Body of pancreas (tissue), 4 donors: ENCODE measurements around the gene USP34. TPM values are rescaled to one million over a fixed set of nuclear protein-coding genes. Genes with fewer than 3 reads are reported as not detected.

Source experiments
- ATAC-seq: fragments of 150-250 bp; one replicate; pipeline ENCODE4 v1.9.1; 2016
- DNase-seq, 4 donors: peaks; one replicate each; pipeline ENCODE4 v3.0.0-alpha.2; 2019
- H3K27ac ChIP-seq, 4 donors: fragments of 200-600 bp; sonication (generic); 1 replicate in 3 of 4; 2 replicates in 1 of 4; pipeline versions ENCODE4 v1.5.1 to v1.6.1; 2016 to 2019; ENCODE audit warnings: mild to moderate bottlenecking in 1 of 4, mixed read lengths in 1 of 4, moderate library complexity in 1 of 4
- H3K27me3 ChIP-seq, 2 donors: fragments of 200-600 bp; sonication (generic); one replicate each; pipeline ENCODE4 v1.6.0; 2016; ENCODE audit warnings: mild to moderate bottlenecking in 1 of 2
- H3K36me3 ChIP-seq, 2 donors: fragments of 200-600 bp; sonication (generic); replicated peaks in 1 of 2; 2 replicates each; pipeline ENCODE4 v1.5.1; 2016; ENCODE audit warnings: low read depth in 2 of 2; ENCODE audit not compliant: insufficient read depth in 1 of 2
- H3K4me1 ChIP-seq: fragments of 200-600 bp; sonication (generic); one replicate; pipeline ENCODE4 v1.6.0; 2016
- H3K4me3 ChIP-seq, 2 donors: fragments of 200-600 bp; sonication (generic); 1 replicate in 1 of 2; 2 replicates in 1 of 2; pipeline ENCODE4 v1.5.1; 2016 to 2019
- H3K9me3 ChIP-seq, 3 donors: fragments of 200-600 bp; sonication (generic); 1 replicate in 2 of 3; 2 replicates in 1 of 3; pipeline ENCODE4 v1.5.1; 2016
- POLR2A ChIP-seq, 3 donors: fragments of 450-650 bp; IDR thresholded peaks; one replicate each; pipeline ENCODE4 v1.6.1; 2016; ENCODE audit warnings: antibody characterized with exemption in 3 of 3, mild to moderate bottlenecking in 2 of 3
- WGBS, 2 donors: methylation state at CpG; one replicate each; pipeline ENCODE4 v1.1.5; 2017; 5-methylcytosine and 5-hydroxymethylcytosine counted together
- intact Hi-C: fragments of 100-400 bp; cut with DNase I; formaldehyde crosslinking; loops from one replicate; pipeline ENCODE4 v1.15.1; 2023
- total RNA-seq, 2 donors: library from RNA; depleted of rRNA; stranded (reverse); fragments of >200 nt; gene quantifications; one replicate each; pipeline ENCODE4 v1.1.0, GENCODE V29; 2016
- TF ChIP-seq, protein P1 (sequence below), 7 experiments: fragments of 450-650 bp in 4 of 7; fragments of 200-600 bp in 3 of 7; sonication (generic) in 3 of 7; IDR thresholded peaks; one replicate each; pipeline ENCODE4 v1.5.1; 2016 to 2019; ENCODE audit warnings: antibody characterized with exemption in 7 of 7

Gene USP34
- total RNA-seq, 2 donors from 2014 or later, result 87.0 to 96.5 TPM

DNA sequence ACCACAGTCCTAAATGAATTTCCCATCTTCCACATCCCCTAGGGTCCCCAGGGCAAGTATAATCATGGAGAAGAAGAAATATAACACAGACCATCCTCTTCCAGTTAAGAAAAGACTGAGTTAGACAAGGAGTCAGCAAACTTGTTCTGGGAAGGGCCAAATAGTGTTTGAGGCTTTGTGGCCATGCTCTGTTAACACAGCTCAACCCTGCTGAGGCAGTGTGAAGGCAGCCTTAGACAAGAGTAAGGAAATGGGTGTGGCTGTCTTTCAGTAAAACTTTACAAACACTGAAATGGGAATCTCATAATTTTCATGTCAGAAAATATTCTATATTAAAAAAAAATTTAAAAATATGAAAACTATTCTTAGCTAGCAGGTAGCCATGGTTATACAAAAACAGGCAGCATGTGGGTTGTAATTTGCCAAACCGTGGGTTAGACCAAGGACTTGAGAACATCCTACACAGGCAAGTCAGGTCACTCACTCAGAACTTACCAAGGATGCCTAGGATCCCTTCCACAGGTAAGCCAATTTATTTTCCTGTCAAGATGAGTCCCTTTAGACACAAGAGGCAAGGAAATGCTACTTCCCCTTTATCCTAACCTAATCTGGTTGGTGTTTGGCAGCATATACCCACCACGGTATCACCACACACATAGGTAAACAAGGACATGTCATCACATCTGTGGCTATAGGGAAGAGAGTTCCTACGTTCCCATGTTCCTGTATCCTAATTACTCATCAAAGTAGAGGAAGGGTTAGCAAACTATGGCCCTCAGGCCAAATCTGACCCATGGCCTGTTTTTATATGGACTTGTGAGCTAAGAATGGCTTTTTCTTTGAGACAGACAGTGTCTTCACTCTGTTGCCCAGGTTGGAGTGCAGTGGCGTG is 277.0 kb downstream of the USP34 start:
- no peak overlapping the region for H3K27ac ChIP-seq
- no peaks in the 10 kb centered on the region for H3K36me3 ChIP-seq
- intact Hi-C loops, result no loop called here
- ATAC-seq, result no peak
- H3K27me3 ChIP-seq, result no peaks in the 10 kb centered on the region
- H3K4me3 ChIP-seq, result no peak overlapping the region
- WGBS, 2 donors, result 61 to 67% methylated on average over 4 of the region's 4 CpGs
- TF ChIP-seq, protein P1, sequence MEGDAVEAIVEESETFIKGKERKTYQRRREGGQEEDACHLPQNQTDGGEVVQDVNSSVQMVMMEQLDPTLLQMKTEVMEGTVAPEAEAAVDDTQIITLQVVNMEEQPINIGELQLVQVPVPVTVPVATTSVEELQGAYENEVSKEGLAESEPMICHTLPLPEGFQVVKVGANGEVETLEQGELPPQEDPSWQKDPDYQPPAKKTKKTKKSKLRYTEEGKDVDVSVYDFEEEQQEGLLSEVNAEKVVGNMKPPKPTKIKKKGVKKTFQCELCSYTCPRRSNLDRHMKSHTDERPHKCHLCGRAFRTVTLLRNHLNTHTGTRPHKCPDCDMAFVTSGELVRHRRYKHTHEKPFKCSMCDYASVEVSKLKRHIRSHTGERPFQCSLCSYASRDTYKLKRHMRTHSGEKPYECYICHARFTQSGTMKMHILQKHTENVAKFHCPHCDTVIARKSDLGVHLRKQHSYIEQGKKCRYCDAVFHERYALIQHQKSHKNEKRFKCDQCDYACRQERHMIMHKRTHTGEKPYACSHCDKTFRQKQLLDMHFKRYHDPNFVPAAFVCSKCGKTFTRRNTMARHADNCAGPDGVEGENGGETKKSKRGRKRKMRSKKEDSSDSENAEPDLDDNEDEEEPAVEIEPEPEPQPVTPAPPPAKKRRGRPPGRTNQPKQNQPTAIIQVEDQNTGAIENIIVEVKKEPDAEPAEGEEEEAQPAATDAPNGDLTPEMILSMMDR (IDR thresholded peaks at IDR 0.05), result no peak
- no peak for TF ChIP-seq POLR2A (IDR thresholded peaks at IDR 0.05)
- H3K9me3 ChIP-seq, result no peaks in the 10 kb centered on the region
- H3K4me1 ChIP-seq, result no peaks in the 10 kb centered on the region
- no peak for DNase-seq

DNA sequence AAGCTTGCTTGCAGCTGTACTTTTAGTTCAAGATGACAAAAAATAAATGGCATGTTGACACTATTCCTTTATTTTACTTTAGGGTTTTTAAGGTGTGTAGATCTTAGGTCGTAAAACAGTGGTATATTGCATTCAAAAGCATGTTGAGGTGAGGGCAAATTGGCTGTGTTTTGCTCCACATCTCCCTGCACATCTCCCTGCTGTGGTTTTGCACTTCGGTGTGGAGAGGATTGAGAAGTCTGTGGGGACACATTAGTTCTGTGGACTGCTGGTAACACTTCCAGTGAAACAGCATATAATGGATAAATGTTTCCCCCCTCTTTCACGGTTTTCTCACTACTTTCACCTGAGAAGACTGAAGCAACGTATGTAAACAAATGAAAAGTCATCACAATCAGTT is 283.8 kb downstream of the USP34 start:
- Histone ChIP-seq H3K4me1 (peaks cover 4% of the 10 kb centered on the region), H3K4me3 (no peak overlapping the region), H3K36me3 (peaks cover 0 to 31% of the 10 kb centered on the region in 2 donors), H3K27ac (no peak overlapping the region), H3K27me3 (no peaks in the 10 kb centered on the region), H3K9me3 (no peaks in the 10 kb centered on the region)
- ATAC-seq, result no peak
- intact Hi-C loops, result no loop called here
- WGBS, 2 donors, result 65 to 71% methylated on average over 4 of the region's 4 CpGs
- TF ChIP-seq, protein P1 (IDR thresholded peaks at IDR 0.05), result no peak
- TF ChIP-seq POLR2A (IDR thresholded peaks at IDR 0.05), result no peak
- no peak for DNase-seq

DNA sequence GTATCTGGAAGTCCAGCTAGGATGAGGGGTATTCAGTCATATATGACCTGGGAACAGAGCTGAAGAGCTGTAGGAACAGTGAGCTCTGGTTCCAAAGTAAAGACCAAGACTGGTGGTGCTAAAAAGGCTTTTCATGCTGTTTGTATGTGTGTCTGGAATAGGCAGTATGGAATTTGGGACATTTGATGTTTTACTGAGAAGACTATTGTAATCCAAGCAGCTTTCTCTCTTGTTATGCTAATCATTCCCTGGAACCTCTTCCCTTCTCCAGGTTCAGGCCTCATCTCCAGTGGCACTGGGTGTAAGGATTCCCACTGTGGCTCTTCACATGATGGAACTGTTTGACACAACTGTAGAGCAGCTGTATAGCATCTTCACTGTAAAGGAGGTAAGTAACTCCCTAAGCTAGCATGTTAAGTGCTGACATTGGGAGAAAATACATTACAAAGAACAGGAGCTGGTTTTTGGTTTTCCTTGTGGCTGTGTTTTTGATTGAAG is 285.6 kb downstream of the USP34 start:
- intact Hi-C loops, result no loop called here
- H3K36me3 ChIP-seq, result peaks cover 0 to 31% of the 10 kb centered on the region in 2 donors
- DNase-seq (no peak), ATAC-seq (no peak)
- H3K27me3 ChIP-seq, result no peaks in the 10 kb centered on the region
- H3K9me3 ChIP-seq, result no peaks in the 10 kb centered on the region
- H3K27ac ChIP-seq, result no peak overlapping the region
- H3K4me3 ChIP-seq, result no peak overlapping the region
- H3K4me1 ChIP-seq, result peaks cover 22% of the 10 kb centered on the region
- TF ChIP-seq, protein P1 (IDR thresholded peaks at IDR 0.05), result no peak
- TF ChIP-seq POLR2A (IDR thresholded peaks at IDR 0.05), result no peak

DNA sequence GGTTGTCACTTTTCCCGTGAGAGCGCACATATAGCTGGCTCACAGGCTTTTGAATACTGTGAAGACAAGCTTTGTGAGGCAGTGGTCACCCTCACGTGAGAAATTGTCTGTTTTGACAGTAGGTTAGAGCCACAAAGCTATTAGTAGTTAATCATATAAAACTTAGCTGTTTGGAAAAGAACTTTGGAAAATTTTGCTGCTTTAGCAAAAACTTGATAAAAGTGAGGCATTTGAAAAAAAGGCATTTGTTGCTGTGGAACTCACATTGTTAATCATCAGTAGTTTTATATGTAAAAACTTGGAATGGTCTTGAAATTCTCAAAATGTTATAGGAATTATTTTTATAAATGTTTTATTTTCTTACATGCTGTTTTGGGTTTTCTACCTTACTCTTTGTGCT is 286.6 kb downstream of the USP34 start:
- WGBS, 2 donors, result 91% methylated on average over 3 of the region's 3 CpGs
- TF ChIP-seq, protein P1 (IDR thresholded peaks at IDR 0.05), result no peak
- no peak for TF ChIP-seq POLR2A (IDR thresholded peaks at IDR 0.05)
- Histone ChIP-seq H3K27me3 (no peaks in the 10 kb centered on the region), H3K27ac (no peak overlapping the region), H3K36me3 (peaks cover 0 to 31% of the 10 kb centered on the region in 2 donors), H3K4me3 (no peak overlapping the region), H3K4me1 (peaks cover 32% of the 10 kb centered on the region), H3K9me3 (no peaks in the 10 kb centered on the region)
- intact Hi-C loops, result no loop called here
- ATAC-seq, result no peak
- no peak for DNase-seq
